Keratinocyte (primary cell): ENCODE measurements around the gene LILRA6.

ENCODE experiments used
- EZH2 ChIP-seq: IDR thresholded peaks from one replicate; pipeline ENCODE4 v1.6.1; 2012; ENCODE audit warnings: inconsistent platforms, mild to moderate bottlenecking, low read length, moderate library complexity
- TF ChIP-seq, protein P1 (sequence below), 3 experiments: IDR thresholded peaks in 1 of 3; conservative IDR thresholded peaks in 1 of 3; optimal IDR thresholded peaks in 1 of 3; 2 replicates in 2 of 3; 3 replicates in 1 of 3; pipeline versions ENCODE3 to v1.5.1; 2011; ENCODE audit warnings: low read length in 3 of 3, mild to moderate bottlenecking in 3 of 3, moderate library complexity in 2 of 3, control low read depth in 1 of 3, inconsistent platforms in 1 of 3; ENCODE audit not compliant: insufficient read depth in 2 of 3; ENCODE audit errors: extremely low read depth in 1 of 3

DNA sequence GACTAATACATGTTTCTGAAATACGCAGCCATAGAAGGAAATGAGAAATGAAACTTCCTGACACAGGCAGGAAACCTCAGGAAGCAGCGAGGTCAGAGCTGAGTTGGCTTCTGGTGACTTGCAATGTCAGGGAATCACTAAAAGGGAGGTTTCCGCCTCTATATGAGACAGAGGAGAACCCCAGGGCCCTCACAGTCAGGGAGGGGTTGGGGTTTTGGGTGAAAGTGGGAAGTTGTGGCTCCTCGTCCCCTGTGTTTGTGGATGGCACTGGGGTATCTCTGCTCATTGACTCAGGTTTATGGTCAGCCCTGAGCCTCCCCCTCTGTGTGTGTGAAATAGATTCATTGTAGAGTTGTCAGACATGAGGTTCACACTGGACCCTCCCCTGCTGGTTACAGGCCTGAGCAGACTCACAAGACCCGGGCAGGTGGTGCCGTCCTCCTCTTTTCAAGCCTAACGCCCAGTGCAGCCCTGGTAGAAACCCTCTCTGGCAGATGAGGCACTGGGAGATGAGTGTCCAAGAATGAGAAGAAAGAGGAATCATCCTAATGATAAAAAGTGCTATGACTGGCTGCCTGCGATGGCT, 5.5 kb upstream of the LILRA6 start:
- TF ChIP-seq, protein P1, sequence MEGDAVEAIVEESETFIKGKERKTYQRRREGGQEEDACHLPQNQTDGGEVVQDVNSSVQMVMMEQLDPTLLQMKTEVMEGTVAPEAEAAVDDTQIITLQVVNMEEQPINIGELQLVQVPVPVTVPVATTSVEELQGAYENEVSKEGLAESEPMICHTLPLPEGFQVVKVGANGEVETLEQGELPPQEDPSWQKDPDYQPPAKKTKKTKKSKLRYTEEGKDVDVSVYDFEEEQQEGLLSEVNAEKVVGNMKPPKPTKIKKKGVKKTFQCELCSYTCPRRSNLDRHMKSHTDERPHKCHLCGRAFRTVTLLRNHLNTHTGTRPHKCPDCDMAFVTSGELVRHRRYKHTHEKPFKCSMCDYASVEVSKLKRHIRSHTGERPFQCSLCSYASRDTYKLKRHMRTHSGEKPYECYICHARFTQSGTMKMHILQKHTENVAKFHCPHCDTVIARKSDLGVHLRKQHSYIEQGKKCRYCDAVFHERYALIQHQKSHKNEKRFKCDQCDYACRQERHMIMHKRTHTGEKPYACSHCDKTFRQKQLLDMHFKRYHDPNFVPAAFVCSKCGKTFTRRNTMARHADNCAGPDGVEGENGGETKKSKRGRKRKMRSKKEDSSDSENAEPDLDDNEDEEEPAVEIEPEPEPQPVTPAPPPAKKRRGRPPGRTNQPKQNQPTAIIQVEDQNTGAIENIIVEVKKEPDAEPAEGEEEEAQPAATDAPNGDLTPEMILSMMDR (optimal IDR thresholded peaks at IDR 0.05 in 1 of 3, IDR thresholded peaks at IDR 0.05 in 1 of 3, conservative IDR thresholded peaks at IDR 0.05 in 1 of 3; ENCODE audit: extremely low read depth in 1 of 3, insufficient read depth in 2 of 3, low read length in 3 of 3) = no peak
- no peak for TF ChIP-seq EZH2
